ACHN (cell line): ENCODE measurements around the gene BAIAP3.

ENCODE experiments used
- DNase-seq: peaks from one replicate; pipeline ENCODE4 v3.0.0-alpha.2; 2015
- in situ Hi-C: cut with HindIII; loops from 2 replicates; pipeline ENCODE4 v1.10.0; 2017; ENCODE audit warnings: low sequenced_read_pairs, low pct_ligation_motif_present, low pct_unique_long_range_greater_than_20kb

The BAIAP3 gene

DNA sequence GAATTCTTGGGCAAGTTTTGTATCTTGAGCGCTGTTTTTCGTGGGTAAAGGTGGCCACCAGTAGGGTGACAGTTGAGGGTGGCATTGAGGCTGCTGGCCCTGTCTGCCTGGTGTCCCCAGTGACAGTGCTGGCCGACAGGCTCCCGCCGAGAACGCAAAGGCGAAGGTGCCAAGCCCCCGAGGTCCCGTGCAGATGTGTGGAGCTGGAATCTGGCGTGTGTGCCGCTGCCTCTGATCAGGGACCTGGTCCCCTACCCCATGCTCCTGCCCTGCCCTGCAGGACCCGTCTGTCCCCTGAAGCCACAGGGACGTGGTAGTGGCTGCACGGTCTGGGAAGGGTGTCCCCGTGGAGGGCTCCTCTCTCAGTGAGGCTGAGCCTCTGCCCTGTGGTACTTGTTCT is 20.5 kb upstream of the BAIAP3 start:
- DNase-seq = no peak
- in situ Hi-C loops = no loop called here

DNA sequence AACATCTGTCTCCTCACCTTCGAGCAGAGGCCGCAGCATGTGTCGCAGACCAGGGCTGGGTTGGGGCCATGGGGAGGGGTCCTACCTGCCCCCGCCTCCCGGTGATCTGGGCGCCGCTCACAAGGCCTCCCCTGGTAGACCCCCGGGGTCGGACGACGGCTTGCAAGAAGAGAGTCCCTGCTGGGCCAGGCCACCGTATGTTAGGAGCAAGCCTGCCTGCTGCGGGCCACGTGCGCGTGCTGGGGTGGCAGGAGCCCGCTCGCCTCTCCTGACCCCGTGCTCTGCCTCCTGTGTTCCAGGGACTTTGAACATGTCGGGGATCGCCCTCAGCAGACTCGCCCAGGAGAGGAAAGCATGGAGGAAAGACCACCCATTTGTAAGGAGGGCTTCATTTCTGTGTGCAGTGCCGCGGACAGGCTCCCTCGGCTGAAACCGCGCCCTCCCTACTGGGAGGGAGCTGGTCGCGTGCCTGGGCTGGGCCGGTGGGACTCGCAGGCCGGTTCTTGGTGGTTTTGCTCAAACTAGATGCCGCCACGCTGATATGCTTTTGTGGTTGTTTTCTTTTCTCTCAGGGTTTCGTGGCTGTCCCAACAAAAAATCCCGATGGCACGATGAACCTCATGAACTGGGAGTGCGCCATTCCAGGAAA is 19.6 kb upstream of the BAIAP3 start:
- in situ Hi-C loops = no loop called here
- no peak for DNase-seq

DNA sequence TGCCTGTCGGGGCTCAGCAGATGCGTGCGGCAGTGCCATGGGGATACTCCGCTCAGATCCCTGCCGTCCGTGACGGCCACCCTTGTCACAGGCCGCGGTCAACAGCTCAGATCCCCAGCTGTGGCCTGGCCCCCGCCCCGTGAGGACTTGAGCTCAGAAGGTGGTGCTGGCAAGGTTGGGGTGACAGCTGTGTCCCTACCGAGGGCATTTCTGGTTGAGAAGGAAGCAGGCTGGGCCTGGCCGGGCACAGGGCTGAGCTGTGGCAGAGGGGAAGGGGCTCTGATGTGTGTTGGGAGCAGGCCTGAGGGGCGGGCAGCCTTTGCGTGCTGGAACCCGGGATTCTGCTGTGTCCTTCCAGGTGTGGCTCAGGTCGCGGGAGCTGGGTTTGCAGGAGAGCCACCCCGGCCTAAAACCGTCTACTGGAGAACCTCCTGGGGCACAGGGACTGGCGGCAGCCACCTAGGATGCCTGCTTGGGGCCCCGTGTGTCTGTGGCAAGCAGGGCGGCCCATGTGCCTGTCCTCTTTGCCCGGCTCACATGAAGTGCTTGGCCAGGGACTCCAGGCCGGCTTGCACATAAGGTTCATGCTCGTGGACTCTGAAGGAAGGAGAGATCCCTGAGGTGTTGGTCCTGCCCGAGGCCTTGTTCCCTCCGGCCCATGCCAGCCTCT is 18.9 kb upstream of the BAIAP3 start:
- in situ Hi-C loops = no loop called here

DNA sequence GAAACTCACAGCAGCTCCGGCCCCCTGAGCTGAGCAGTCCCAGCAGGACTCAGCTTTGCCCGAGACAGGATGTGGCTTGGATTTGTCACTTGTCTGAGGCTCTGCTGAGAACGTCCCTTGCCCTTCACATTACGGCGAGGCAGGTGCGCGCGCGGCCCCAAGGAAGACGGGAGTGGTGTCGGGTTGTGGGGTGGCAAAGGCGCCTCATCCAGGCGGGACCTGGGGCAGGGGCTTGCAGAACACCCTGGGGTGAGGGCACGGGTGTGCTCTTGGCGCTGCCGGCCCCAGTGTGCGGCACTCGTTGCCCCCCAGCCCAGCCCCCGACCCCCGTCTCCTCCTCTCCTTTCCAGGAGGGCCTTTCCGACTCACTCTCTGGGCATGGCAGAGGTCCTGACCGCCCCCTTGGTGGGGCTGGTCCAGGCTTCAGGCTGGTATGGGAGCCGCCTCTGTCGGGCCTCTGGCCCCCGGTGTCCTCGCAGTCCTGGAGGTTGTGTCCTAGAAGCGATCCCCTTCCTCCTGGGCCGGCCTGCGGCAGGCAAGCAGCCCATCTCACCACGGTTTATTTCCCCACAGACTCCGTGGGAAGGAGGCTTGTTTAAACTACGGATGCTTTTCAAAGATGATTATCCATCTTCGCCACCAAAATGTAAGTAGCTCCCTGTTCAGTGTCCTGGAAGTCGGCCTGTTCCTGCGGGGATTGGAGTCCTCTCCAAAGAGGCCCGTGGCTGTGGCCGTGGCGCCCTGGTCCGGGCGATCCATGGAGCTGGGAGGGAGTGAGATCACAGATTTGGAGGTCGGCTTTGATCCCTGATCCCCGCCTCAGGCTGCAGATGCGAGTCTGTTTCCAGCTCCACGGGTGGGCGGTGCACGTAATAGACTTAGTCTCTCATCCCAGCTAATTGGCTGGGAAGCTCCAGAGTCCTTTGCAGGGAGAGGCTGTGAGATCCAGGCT is 18.1 kb upstream of the BAIAP3 start:
- no peak for DNase-seq

More for the DNA sequence above, 18.9 kb upstream of the BAIAP3 start:
- DNase-seq = no peak

DNA sequence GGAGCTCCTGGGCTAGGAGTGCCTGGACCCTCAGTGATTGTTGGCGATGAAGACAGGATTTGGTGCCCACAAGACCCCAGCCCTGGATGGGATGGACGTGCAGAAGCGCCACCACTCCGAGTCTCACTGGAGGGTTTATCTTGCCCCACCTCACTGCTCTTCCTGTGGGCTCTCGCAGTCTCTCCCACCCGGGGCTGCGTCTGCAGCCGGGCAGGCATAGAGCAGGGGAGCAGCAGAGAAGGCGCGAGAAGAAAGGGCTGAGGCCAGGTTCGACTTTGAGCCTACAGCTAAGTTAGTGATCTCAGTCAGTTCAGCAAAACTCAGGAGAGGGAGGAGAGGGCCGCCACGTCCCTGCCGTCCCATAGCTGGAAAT is 17.4 kb upstream of the BAIAP3 start:
- DNase-seq = no peak

More for the DNA sequence above, 18.1 kb upstream of the BAIAP3 start:
- in situ Hi-C loops = no loop called here

DNA sequence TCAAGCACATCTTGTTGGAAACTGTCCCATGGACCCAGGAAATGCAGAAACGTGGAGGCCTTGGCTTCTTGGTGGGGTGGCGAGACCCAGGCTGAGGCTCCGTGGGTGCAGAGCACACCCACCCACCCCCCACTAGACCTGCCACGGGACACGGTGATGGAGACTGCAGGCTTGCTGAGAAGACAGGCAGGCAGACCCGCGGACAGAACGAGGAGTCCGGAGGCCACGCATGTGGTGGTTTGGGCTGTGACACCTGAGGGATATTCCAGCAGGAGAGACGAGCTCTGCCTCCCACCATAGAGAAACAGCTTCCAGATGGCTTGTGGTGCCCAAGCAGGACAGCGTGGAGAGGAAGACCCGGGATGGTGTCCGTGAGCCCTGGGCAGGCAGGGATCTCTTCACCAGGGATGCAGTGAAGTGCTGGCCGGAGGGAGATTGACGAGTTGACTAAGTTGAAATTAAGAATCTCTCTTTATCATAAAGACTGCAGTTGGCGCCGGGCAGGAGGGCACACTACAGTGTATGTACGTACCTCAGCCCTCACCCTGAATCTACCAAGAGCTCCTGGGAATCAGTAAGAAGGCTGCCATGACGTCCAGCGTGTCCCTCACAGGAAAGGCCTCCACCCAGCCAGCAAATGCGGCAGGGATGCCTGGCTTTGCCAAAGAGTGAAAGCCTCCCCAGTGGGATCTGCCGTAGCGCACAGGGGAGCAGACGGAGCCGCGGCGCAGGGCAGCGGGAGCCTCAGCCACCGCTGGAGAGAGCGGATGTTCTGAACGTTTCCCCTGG is 15.8 kb upstream of the BAIAP3 start:
- in situ Hi-C loops = no loop called here
- DNase-seq = no peak

More for the DNA sequence above, 17.4 kb upstream of the BAIAP3 start:
- in situ Hi-C loops = no loop called here

DNA sequence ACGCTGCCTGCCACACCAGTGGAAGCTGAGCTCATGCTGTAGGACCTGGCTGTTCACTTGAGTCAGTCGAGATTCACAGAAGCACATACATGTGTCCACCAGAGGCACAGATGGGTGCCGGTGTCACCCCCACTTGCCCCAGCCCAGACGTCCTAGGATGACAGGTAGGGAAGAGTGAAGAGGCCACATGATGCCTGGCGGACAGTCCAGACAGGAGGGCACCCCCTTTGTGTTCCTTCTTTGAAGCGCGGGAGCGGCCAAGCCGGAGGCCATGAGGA is 15.2 kb upstream of the BAIAP3 start:
- in situ Hi-C loops = no loop called here
- no peak for DNase-seq

DNA sequence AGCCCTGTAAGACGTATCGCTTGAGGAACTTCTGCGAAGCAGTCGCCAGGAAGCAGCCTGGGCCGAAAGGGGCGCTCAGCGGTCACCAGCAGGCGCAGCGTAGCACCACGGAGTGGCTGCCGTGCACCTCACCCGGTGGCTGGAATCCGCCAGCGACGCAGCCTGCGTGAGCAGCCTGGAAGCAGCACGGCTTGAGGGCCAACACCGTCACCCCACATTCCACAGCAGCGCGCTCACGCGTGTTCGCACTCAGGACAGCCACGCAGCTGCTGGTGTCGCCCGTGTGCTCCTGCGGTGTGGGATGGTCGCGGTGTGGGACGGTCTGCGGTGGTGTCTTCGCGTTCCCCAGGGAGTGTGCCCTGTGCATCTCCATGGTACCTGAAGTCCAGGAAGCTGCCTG is 14.4 kb upstream of the BAIAP3 start:
- in situ Hi-C loops = no loop called here
- no peak for DNase-seq

DNA sequence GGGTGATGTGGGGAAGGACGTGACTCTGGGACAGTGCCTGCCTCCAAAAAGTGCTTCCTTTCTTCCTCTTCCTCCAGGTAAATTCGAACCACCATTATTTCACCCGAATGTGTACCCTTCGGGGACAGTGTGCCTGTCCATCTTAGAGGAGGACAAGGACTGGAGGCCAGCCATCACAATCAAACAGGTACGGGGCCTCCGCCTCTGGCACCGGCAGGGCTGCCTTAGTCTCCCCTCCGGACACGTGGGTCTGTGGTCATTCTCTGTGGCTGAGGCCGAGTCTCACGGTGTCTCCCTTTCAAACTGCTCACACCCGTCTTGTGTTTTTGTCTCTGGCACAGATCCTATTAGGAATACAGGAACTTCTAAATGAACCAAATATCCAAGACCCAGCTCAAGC is 13.3 kb upstream of the BAIAP3 start:
- DNase-seq = no peak
- in situ Hi-C loops = no loop called here

DNA sequence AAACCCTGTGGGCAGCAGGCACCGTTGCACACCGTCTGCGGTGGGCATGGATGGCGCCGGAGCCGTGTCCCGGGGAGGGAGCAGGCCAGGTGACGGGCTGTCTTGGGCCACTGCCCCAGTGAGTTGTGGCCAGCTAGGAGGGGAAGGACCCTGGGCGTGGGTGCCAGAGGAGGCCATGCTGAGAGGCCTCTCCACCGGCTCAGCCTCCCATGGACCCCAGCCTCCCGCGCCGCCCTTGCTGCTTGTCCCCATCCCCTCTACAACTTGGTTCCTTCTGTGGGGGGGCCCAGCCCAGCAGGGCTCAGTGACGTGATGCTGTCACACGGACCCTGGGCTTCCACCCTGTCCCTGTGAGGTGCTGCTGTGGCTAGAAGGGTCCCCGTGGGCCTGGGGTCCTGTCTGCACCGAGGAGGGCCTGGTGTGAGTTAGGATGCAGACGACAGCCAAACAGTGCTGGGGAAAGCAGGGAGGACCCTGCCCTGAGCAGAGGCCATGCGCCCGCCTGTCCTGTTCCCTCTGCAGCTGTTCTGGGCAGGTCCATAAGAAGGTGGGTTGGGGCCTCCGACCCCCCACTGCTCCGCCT is 12.7 kb upstream of the BAIAP3 start:
- in situ Hi-C loops = no loop called here
- DNase-seq = no peak

DNA sequence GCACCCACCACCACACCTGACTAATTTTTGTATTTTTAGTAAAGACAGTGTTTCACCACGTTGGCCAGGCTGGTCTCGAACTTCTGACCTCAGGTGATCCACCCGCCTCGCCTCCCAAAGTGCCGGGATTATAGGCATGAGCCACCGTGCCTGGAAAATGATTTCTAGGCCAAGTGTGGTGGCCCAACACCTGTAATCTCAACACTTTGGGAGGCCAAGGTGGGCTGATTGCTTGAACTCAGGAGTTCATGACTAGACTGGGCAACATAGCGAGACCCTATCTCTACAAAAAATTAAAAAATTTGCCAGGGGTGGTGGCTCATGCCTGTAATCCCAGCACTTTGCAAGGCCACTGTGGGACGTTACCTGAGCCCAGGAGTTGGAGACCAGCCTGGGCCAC is 11.0 kb upstream of the BAIAP3 start:
- in situ Hi-C loops = no loop called here
- DNase-seq = no peak

DNA sequence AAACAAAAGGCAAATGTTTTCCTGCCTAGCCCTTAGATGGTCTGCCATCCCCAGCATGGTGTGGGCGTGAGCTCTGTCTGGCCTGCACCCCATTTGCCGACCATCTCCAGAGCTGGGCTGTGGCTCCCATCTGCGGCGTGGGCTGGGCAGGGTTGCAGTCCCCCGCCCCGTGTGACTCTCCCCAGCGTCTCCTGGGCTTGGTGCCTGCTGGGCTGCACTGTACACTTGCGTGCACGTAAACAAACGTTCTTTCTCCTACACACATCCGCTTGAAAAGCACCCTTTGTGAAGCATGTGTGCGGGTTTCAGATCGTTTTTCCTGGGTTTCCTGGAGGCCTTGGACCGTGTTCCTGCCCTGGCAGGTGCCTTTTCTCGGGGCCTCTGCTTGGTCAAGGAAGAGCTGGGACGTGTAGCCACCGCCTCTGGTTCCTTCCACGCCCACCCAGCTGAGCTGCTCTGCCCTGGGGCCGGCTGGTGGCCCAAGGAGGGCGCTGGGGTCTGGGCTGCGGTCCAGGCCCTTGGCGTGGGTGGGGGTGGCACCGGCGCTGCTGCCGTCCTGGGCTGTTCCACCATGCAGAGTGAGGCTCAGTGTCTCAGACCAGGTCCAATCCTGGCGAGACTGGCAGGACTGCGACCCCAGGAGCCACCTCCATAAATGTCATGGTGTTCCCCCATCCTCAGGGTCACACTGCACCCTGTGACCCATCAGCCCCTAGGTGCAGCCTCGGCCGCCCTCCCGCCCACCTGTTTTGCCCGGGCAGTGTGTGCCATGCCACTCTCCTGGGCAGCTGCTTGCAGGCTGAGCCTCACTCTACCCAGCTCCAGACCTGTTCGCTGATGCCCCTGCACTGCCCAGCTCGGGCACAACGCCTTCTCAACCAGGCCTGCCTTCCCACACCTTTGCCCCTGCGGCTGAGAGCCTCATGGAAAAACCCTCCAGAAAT is 9.9 kb upstream of the BAIAP3 start:
- in situ Hi-C loops = no loop called here
- no peak for DNase-seq

DNA sequence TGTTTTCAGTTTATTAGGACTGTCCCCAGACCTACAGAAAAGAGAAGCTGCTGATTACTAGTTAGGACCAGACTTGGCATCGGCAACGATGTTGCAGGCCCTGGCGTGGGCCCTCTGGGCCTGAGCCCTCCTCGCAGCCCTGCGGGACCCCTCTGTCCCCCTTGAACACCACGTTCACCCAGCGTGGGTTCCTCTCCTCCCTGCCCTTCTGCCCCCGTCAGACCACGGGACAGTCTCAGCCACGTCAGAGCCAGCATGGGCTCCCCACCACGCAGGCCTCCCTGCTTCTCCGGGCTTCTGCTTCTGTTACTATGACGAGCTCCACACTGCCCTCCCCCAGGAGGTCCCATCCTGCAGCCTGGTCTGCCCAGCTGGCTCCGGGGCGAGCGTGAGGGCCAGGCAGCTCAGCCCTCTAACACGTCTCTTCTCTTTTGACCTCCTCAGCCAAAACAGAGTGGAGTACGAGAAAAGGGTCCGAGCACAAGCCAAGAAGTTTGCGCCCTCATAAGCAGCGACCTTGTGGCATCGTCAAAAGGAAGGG is 9.1 kb upstream of the BAIAP3 start:
- in situ Hi-C loops = no loop called here

DNA sequence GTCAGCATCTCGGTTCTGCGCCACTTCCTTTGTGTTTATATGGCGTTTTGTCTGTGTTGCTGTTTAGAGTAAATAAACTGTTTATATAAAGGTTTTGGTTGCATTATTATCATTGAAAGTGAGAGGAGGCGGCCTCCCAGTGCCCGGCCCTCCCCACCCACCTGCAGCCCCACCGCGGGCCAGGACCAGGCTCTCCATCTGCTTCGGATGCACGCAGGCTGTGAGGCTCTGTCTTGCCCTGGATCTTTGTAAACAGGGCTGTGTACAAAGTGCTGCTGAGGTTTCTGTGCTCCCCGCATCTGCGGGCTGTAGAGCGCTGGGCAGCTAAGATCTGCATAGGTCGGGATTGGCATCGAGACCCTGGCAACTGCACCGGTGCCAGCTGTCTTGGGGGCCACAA is 8.2 kb upstream of the BAIAP3 start:
- in situ Hi-C loops = no loop called here
- no peak for DNase-seq

More for the DNA sequence above, 9.1 kb upstream of the BAIAP3 start:
- no peak for DNase-seq

DNA sequence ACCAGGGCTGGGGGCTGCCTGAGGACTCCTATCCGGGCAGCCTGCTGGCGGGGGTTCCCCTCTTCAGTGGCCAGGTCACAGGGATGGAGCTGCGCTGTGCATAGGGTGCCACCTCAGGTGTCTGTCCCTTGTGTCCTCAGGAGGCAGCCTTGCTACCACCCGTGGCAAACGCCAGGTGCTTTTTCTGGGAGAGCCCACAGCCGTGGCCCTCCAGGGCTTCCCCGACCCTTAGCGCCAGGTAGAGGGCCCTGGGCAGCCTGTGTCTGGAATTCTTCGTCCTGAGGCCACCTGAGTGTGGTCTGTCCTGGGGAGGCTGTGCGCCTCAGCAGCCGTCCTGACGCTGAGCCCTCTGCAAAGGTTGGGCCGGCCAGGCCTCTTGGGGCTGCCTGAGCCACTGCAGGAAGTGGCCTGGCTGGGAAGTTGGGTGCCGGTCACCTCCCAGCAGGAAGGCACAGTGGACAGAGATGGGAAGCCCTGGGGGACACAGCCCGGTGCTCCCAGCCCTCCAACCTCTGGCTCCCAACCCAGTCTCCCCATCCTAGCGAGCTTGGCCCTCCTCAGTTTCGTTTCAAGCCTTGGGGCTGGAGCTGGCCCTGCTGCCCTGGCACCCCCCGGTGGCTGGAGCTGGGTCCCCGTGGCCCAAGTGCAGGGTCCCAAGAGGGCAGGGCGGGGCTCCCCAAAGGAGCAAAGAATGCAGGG is 7.6 kb upstream of the BAIAP3 start:
- no peak for DNase-seq
- in situ Hi-C loops = no loop called here

DNA sequence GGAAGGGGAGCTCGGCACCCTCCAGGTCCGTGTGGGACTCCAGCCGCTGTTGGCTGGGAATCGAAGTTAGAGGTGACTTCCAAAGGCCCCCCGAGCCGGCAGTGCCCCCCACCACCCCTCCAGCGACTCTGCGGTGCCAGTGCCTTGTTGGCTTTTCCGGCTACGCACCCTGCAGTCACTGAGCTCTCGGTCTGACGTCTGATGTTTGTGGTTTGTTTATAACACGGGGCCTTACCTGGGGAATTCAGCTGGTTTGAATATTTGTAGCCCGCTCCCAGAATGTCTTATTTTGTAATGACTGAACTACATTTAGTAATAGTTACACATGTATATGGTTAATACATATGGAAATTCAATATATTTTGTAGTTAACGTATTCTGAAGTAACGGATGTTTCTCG is 7.1 kb upstream of the BAIAP3 start:
- in situ Hi-C loops = no loop called here
- no peak for DNase-seq
